DOHH2 (cell line): ENCODE results near the gene SLC44A3.

Experiments used
- H3F3A ChIP-seq: fragments of 200-600 bp; sonication (generic), shearing (Covaris generic); 2 replicates; pipeline ENCODE4 v1.6.0; 2016; ENCODE audit warnings: antibody characterized with exemption, mild to moderate bottlenecking; ENCODE audit not compliant: control insufficient read depth, insufficient read depth
- H3K27ac ChIP-seq: fragments of 200-600 bp; sonication (generic); 2 replicates; pipeline ENCODE4 v1.5.1; 2014; ENCODE audit warnings: low read depth, mild to moderate bottlenecking, low read length, moderate library complexity
- H3K27me3 ChIP-seq: fragments of 200-600 bp; sonication (generic); 2 replicates; pipeline ENCODE4 v1.6.1; 2014; ENCODE audit warnings: mild to moderate bottlenecking, low read length, mixed read lengths; ENCODE audit not compliant: control insufficient read depth
- H3K36me3 ChIP-seq: fragments of 200-600 bp; sonication (generic); 2 replicates; pipeline ENCODE4 v1.6.1; 2014; ENCODE audit warnings: mild to moderate bottlenecking, low read length, moderate library complexity, mixed read lengths; ENCODE audit not compliant: control insufficient read depth
- H3K4me1 ChIP-seq: fragments of 200-600 bp; sonication (generic); 2 replicates; pipeline ENCODE4 v1.6.1; 2014; ENCODE audit warnings: mild to moderate bottlenecking, low read length, mixed read lengths; ENCODE audit not compliant: control insufficient read depth
- H3K4me2 ChIP-seq: fragments of 200-600 bp; sonication (generic); 2 replicates; pipeline ENCODE4 v1.6.0; 2014; ENCODE audit warnings: mild to moderate bottlenecking, low read length, moderate library complexity
- H3K4me3 ChIP-seq: fragments of 200-600 bp; sonication (generic); 2 replicates; pipeline ENCODE4 v1.5.1; 2014; ENCODE audit warnings: mild to moderate bottlenecking, low read length, mixed read lengths
- H3K79me2 ChIP-seq: fragments of 200-600 bp; sonication (generic); 2 replicates; pipeline ENCODE4 v1.6.1; 2014; ENCODE audit warnings: mild to moderate bottlenecking, low read length, mixed read lengths; ENCODE audit not compliant: control insufficient read depth
- H3K9me2 ChIP-seq: fragments of 200-600 bp; sonication (generic); replicated peaks from 2 replicates; pipeline ENCODE4 v1.6.1; 2014; ENCODE audit warnings: mild to moderate bottlenecking, low read length, mixed read lengths; ENCODE audit not compliant: control insufficient read depth
- H3K9me3 ChIP-seq: fragments of 200-600 bp; sonication (generic); 2 replicates; pipeline ENCODE4 v1.6.1; 2014; ENCODE audit warnings: antibody characterized with exemption, low read length, mixed read lengths; ENCODE audit not compliant: control insufficient read depth, insufficient read depth
- H4K20me1 ChIP-seq: fragments of 200-600 bp; sonication (generic); 2 replicates; pipeline ENCODE4 v1.6.0; 2014; ENCODE audit warnings: low read depth, mild to moderate bottlenecking, antibody characterized with exemption, low read length, moderate library complexity; ENCODE audit not compliant: control insufficient read depth, insufficient read depth
- CTCF ChIP-seq: fragments of 200-600 bp; sonication (generic); IDR thresholded peaks from one replicate; pipeline ENCODE4 v1.5.1; 2014; ENCODE audit warnings: antibody characterized with exemption, mild to moderate bottlenecking, low read depth, low read length; ENCODE audit not compliant: poor library complexity, severe bottlenecking
- EZH2phosphoT487 ChIP-seq: fragments of 200-600 bp; sonication (generic); IDR thresholded peaks from 2 replicates; pipeline ENCODE4 v1.6.1; 2017; ENCODE audit warnings: borderline replicate concordance, mild to moderate bottlenecking, antibody characterized with exemption, low read length, moderate library complexity, mixed read lengths

Gene SLC44A3

GRCh38 chr1:94808669-94809068 lies 11.5 kb upstream of the SLC44A3 start:
- no peaks in the 10 kb centered on the region for H3K9me3 ChIP-seq
- H3K79me2 ChIP-seq = no peaks in the 10 kb centered on the region
- no peak overlapping the region for H3K27ac ChIP-seq
- no peak overlapping the region for H3K4me3 ChIP-seq
- H4K20me1 ChIP-seq = no peaks in the 10 kb centered on the region
- H3K36me3 ChIP-seq = no peaks in the 10 kb centered on the region
- 0 out of 2 replicates have a peak, but pooled peaks cover 1% of the 10 kb centered on the region for H3K4me1 ChIP-seq
- no peaks in the 10 kb centered on the region for H3F3A ChIP-seq
- H3K9me2 ChIP-seq = no peaks in the 10 kb centered on the region; the same call in 1 of the 2 replicates
- no peaks in the 10 kb centered on the region for H3K27me3 ChIP-seq
- TF ChIP-seq EZH2phosphoT487 (no peak), CTCF (no peak)
- H3K4me2 ChIP-seq = no peak overlapping the region

DNA sequence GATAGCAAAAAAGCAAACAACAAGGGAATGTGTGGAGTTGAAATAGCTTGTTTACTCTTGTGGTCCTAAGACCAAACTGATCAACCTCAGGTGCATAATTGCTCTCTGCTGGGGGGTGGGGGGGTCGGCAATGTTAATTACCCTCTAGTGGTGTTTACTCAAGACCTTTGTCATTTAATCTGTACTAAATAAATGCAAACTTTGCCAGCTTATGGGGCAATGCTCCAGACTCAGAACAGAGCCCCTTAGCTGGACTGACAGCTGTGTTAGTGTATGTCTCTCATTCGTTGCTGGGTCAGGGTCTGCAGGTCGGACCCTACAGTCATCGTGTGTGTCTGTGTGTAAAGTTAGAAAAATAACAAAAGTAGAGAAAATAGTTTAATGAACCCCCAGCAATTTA lies 7.2 kb upstream of the SLC44A3 start:
- no peak for TF ChIP-seq CTCF
- Histone ChIP-seq H3K27ac (no peak overlapping the region), H3K9me2 (no peaks in the 10 kb centered on the region; the same call in 1 of the 2 replicates), H3K9me3 (no peaks in the 10 kb centered on the region), H3K79me2 (no peaks in the 10 kb centered on the region), H3K4me3 (no peak overlapping the region), H4K20me1 (no peaks in the 10 kb centered on the region), H3F3A (no peaks in the 10 kb centered on the region), H3K4me2 (no peak overlapping the region), H3K36me3 (no peaks in the 10 kb centered on the region), H3K27me3 (no peaks in the 10 kb centered on the region), H3K4me1 (no peaks in the 10 kb centered on the region)

GRCh38 chr1:94816030-94816429 lies 4.1 kb upstream of the SLC44A3 start:
- Histone ChIP-seq H3K36me3 (no peaks in the 10 kb centered on the region), H3K9me2 (no peaks in the 10 kb centered on the region; the same call in 1 of the 2 replicates), H3K27me3 (peaks cover 11% of the 10 kb centered on the region), H3K27ac (no peak overlapping the region), H3K79me2 (no peaks in the 10 kb centered on the region), H3F3A (no peaks in the 10 kb centered on the region), H3K4me2 (no peak overlapping the region), H3K4me3 (no peak overlapping the region), H3K9me3 (no peaks in the 10 kb centered on the region), H4K20me1 (no peaks in the 10 kb centered on the region), H3K4me1 (no peaks in the 10 kb centered on the region)
- no peak for TF ChIP-seq CTCF

GRCh38 chr1:94817712-94818111 lies 2.4 kb upstream of the SLC44A3 start:
- Histone ChIP-seq H3K4me2 (no peak overlapping the region), H3F3A (no peaks in the 10 kb centered on the region), H3K4me1 (no peaks in the 10 kb centered on the region), H3K27me3 (peaks cover 27% of the 10 kb centered on the region), H3K4me3 (no peak overlapping the region), H4K20me1 (no peaks in the 10 kb centered on the region), H3K79me2 (no peaks in the 10 kb centered on the region), H3K36me3 (no peaks in the 10 kb centered on the region), H3K9me3 (no peaks in the 10 kb centered on the region), H3K27ac (no peak overlapping the region), H3K9me2 (no peaks in the 10 kb centered on the region)
- no peak for TF ChIP-seq CTCF
- TF ChIP-seq EZH2phosphoT487 = no peak
